HG02970 (cell line): Measurements from ENCODE around the gene KYNU.
"Not testable (repeated sequence)": the region's sequence is repeated elsewhere in the genome, so short reads cannot be mapped to it uniquely, and the experiment has no call there.

Source experiments
- ATAC-seq: cut with Tn5 transposase; IDR thresholded peaks from one replicate; pipeline ENCODE4 v1.9.1; 2021; ENCODE audit warnings: mild to moderate bottlenecking, moderate library complexity, moderate number of reproducible peaks; ENCODE audit not compliant: unreplicated experiment, low FRiP score

Gene KYNU

DNA sequence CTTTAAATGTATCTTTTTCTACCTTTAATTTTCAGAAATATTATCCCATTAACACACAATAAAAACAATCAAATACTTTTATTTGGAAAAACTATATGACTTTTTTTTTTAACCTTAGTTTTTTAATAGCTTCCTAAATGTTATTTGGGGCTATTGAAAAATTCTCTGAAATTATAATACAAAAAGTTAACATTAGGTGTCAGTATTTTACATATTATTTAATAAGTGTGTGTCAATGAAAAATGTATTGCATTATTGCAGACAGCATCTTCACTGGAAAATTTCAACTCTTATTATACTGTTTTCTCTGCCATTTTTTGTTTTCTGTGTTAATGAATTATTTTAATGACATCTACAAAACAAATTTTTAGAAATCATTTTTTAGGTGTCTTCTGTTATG, 200.6 kb downstream of the KYNU start:
- ATAC-seq: no peak

DNA sequence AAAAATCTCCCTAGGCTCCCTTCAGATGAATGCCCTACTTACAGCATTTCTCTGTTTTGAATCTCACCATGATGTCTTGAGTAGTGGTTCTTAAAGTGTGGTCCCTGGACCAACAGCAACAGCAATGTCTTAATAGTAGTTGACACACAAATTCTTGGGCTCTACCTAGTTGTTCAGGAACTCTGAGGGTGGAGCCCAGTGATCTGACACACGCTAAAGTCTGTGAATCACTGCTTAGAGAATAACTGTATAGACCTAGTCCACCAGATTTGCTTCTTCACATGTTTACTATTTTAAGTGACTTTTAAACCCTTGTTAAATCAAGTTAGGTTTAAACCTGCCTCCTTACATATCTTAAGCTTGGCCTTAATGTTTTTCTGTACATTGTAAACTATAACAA, 204.2 kb downstream of the KYNU start:
- ATAC-seq: no peak

DNA sequence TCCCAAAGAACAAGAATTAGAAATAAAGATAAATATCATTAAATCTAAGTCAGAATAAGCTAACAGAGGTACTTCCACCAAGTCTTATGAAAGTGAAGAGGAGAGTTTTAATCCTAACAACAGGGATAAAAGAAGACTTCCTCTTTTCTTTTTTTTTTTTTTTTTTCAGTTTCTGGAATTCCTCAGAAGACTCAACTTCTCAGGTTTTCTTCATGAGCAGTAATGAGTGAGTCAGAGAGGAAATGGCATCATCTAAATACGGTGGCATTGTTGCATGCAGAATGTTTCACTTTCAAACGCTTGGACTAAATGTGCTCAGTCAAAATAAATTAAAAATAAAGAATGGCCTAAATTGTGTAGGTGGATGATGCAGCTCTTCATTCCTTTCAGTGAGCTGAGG, 206.2 kb downstream of the KYNU start:
- no peak for ATAC-seq

DNA sequence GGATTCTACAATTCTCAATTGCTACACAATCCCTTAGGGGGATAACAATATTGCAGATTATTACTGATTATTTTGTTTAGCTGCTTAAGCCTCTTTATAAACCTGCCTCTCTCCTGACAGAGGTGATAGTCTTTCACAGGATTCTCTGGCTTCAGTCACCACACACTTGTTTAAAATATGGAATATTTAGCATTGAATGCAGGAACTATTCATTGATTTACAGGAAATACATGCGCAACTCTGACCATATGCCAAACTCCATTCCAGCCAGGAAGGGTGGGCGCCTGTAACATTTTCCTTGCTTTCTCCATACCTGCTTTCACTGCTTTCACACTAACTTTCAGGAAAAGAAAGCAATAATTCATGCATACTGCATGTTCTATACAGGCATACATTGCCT, 207.0 kb downstream of the KYNU start:
- no peak for ATAC-seq

DNA sequence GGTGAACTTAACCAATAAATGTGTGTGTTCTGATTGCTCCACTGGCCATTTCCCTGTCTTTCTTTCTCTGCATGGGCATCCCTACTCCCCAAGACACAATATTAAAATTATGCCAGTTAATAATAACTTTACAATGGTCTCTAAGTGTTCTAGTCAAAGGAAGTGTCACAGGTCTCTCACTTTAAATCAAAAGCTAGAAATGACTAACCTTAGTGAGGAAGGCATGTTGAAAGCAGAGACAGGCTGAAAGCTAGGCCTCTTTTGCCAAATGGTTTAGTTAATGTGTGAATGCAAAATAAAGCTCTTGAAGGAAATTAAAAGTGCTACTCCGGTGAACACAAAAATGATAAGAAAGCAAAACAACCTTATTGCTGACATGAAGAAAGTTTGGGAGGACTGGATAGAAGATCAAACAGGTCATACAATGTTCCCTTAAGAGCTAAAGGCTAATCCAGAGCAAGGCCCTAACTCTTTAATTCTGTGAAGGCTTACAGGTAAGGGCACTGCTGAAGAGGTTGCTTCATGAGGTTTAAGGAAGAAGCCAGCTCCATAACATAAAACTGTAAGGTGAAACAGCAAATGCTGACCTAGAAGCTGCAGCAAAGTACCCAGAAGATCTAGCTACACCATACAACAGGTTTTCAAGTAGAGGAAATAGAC, 207.8 kb downstream of the KYNU start:
- no peak for ATAC-seq

DNA sequence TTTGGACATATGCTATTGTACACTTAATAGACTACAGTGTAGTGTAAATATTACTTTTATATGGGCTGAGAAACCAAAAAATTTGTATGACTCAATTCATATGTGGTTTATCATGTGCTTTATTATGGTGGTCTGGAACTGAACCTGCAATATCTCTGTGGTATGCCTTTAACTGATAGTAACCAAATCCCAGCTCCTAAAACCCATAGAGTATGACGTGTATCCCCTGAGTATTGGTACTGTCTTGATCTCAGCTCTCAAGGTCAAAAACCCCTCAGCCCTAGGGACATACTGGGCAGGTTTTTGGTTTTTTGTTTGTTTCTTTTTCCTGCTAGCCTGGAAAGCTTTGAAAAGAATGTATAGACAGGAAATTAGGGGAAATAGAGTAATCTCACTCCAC, 209.6 kb downstream of the KYNU start:
- no peak for ATAC-seq

DNA sequence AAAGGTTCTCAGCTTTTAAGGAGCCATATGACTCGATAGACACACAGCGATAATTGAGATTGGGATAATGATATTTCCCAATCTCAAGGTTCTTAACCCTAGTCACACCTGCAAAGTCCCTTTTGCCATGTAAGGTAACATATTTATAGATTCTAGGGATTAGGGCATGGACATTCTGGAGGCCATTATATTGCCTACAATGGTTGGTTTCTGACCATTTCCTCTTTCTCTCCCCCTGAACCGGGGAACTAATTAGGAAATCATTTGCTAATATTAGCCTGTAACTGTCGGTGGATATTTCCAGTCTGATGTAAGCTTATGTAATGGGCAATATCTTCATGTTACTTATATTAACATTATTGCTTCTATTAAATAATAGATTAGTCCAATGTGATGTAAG, 210.9 kb downstream of the KYNU start:
- no peak for ATAC-seq

DNA sequence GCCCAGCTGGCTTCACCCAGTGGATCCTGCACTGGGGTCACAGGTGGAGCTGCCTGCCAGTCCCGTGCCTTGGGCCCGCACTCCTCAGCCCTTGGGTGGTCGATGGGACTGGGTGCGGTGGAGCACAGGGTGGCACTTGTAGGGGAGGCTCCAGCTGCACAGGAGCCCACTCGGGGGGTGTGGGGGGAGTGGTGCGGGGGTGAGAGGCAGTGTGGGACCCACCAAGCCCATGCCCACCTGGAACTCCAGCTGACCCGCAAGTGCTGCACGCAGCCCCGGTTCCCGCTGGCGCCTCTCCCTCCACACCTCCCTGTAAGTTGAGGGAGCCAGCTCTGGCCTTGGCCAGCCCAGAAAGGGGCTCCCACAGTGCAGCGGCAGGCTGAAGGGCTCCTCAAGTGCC, 212.1 kb downstream of the KYNU start:
- not testable (repeated sequence) for ATAC-seq
